ENCODE data around the gene ITGA1.
"Not testable (repeated sequence)": the region's sequence is repeated elsewhere in the genome, so short reads cannot be mapped to it uniquely, and the experiment has no call there.

Gene ITGA1

DNA sequence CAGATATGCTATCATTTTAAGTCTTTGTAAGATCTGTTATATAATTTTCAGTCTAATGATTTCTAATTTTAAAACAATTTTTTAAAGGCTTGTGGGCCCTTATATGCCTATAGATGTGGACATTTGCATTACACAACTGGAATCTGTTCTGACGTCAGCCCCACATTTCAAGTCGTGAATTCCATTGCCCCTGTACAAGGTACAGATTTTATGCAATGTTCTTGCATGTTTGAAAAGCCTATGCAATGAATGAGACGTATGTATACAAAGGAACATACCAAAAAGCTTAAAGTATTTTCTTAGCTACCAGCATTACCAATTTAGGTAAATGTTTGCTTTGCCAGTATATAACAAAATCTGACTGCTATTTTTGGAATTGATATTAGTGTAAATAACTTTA lies 77.2 kb downstream of the ITGA1 start:
- H3K9ac ChIP-seq (ENCODE audit: low read depth, low read length) = no peak overlapping the region
- H3K36me3 ChIP-seq (ENCODE audit: control insufficient read depth, insufficient read depth, low read length) = no peaks in the 10 kb centered on the region
- H3K9me3 ChIP-seq (ENCODE audit: control insufficient read depth, insufficient read depth, low read length) = no peaks in the 10 kb centered on the region
- H3K27ac ChIP-seq (ENCODE audit: low read depth, low read length) = no peak overlapping the region
- H3K4me1 ChIP-seq (ENCODE audit: control insufficient read depth, insufficient read depth, low read length) = no peaks in the 10 kb centered on the region
- no peak overlapping the region for H3K4me3 ChIP-seq (ENCODE audit: low read depth, low read length)
- H3K27me3 ChIP-seq (ENCODE audit: control insufficient read depth, insufficient read depth, low read length) = no peaks in the 10 kb centered on the region

DNA sequence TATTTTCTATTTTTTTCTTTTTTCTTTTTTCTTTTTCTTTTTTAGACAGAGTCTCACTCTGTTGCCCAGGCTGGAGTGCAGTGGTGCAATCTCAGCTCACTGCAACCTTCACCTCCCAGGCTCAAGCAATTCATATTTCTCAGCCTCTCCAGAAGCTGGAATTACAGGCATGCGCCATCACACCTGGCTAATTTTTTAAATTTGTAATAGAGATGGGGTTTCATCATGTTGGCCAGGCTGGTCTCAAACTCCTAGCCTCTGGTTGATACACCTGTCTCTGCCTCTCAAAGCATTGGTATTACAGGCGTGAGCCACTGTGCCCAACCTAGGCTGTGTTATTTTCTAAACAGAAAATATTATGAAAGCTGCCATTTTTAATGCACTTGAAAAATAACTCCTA lies 78.3 kb downstream of the ITGA1 start:
- not testable (repeated sequence) for H3K4me3 ChIP-seq (ENCODE audit: low read depth, low read length); H3K4me1 ChIP-seq (ENCODE audit: control insufficient read depth, insufficient read depth, low read length); H3K27ac ChIP-seq (ENCODE audit: low read depth, low read length); H3K9ac ChIP-seq (ENCODE audit: low read depth, low read length); H3K36me3 ChIP-seq (ENCODE audit: control insufficient read depth, insufficient read depth, low read length); H3K27me3 ChIP-seq (ENCODE audit: control insufficient read depth, insufficient read depth, low read length); H3K9me3 ChIP-seq (ENCODE audit: control insufficient read depth, insufficient read depth, low read length)

DNA sequence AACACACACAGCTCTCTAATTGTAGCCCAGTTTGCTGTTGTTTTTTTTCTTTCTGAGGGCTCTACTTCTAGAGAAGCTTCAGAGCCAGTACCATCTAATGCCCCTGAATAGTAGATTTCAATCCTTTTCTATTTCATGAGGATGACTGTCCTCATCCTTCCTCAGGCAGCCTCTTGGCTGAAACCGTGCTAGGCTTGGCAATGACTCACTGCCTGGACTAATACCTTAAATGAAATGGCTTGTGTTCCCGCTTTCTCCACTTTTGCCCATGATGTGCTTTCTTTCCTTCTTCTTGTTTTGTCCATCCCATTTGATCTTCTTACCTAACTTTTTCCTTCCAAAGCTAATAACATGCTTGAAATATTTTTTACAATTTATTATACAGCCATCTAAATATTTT lies 80.1 kb downstream of the ITGA1 start:
- Histone ChIP-seq H3K27ac (ENCODE audit: low read depth, low read length) (no peak overlapping the region), H3K4me1 (ENCODE audit: control insufficient read depth, insufficient read depth, low read length) (0 out of 2 replicates have a peak, but pooled peaks cover 4% of the 10 kb centered on the region), H3K27me3 (ENCODE audit: control insufficient read depth, insufficient read depth, low read length) (no peaks in the 10 kb centered on the region), H3K4me3 (ENCODE audit: low read depth, low read length) (no peak overlapping the region), H3K36me3 (ENCODE audit: control insufficient read depth, insufficient read depth, low read length) (no peaks in the 10 kb centered on the region), H3K9me3 (ENCODE audit: control insufficient read depth, insufficient read depth, low read length) (no peaks in the 10 kb centered on the region), H3K9ac (ENCODE audit: low read depth, low read length) (no peak overlapping the region)

DNA sequence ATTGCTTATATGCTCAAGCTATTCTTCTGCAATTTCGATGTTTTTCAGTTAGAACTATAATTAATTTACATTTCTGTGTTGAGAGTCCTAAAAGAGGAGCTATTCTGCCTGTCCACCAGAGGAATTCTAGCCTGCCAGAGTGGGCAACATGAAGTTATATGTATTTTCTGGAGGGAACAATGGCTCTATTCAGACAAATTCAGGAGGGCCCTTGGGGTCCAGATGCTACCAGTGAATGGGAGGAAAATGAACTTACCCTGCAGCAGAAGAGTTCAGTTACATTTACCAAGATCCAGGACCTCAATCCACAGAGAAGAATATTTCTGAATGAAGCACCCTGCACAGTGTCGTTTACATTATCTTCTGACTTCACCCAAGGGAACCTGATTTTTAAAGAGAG lies 80.7 kb downstream of the ITGA1 start:
- Histone ChIP-seq H3K4me3 (ENCODE audit: low read depth, low read length) (no peak overlapping the region), H3K36me3 (ENCODE audit: control insufficient read depth, insufficient read depth, low read length) (no peaks in the 10 kb centered on the region), H3K9ac (ENCODE audit: low read depth, low read length) (no peak overlapping the region), H3K9me3 (ENCODE audit: control insufficient read depth, insufficient read depth, low read length) (no peaks in the 10 kb centered on the region), H3K27me3 (ENCODE audit: control insufficient read depth, insufficient read depth, low read length) (no peaks in the 10 kb centered on the region), H3K4me1 (ENCODE audit: control insufficient read depth, insufficient read depth, low read length) (0 out of 2 replicates have a peak, but pooled peaks cover 4% of the 10 kb centered on the region), H3K27ac (ENCODE audit: low read depth, low read length) (no peak overlapping the region)

DNA sequence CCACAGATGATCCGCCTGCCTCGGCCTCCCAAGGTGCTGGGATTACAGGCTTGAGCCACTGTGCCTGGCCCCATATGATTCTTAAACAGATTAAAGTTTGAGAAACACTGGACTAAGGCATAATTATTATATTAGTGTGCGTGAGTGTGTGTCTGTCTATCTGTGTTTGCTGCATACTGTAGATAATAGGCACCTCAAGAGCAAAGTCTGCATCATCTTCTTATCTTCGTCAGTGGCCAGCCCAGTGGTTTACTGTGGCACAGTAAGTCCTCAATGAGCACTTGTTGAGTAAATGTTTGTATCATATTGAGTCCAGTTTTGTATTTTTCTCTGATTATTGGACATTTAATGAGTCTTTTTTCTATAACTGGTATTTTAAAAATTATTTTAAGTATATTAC lies 81.7 kb downstream of the ITGA1 start:
- Histone ChIP-seq H3K9me3 (ENCODE audit: control insufficient read depth, insufficient read depth, low read length) (no peaks in the 10 kb centered on the region), H3K27ac (ENCODE audit: low read depth, low read length) (no peak overlapping the region), H3K27me3 (ENCODE audit: control insufficient read depth, insufficient read depth, low read length) (no peaks in the 10 kb centered on the region), H3K4me3 (ENCODE audit: low read depth, low read length) (no peak overlapping the region), H3K36me3 (ENCODE audit: control insufficient read depth, insufficient read depth, low read length) (no peaks in the 10 kb centered on the region), H3K9ac (ENCODE audit: low read depth, low read length) (no peak overlapping the region), H3K4me1 (ENCODE audit: control insufficient read depth, insufficient read depth, low read length) (0 out of 2 replicates have a peak, but pooled peaks cover 4% of the 10 kb centered on the region)

DNA sequence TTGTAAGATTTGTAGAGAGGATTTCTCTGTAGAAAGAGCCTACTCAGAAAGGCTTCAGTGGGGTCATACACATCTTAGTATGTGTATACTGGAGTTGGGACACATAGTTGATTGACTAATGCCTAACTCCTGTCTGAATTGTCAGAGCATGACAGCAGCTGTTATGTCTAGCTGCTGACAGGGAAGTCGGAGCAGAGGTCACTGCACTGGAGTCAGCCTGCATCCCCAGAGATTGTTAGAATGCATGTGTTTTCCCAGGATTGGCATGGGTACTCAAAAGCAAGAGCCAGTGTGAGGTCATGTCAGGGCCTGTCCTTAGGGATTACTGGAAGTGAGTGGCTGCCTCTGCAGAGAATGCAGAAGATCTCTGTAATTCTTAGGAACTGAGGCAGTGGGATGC lies 82.7 kb downstream of the ITGA1 start:
- Histone ChIP-seq H3K4me1 (ENCODE audit: control insufficient read depth, insufficient read depth, low read length) (0 out of 2 replicates have a peak, but pooled peaks cover 4% of the 10 kb centered on the region), H3K27me3 (ENCODE audit: control insufficient read depth, insufficient read depth, low read length) (no peaks in the 10 kb centered on the region), H3K36me3 (ENCODE audit: control insufficient read depth, insufficient read depth, low read length) (no peaks in the 10 kb centered on the region), H3K9ac (ENCODE audit: low read depth, low read length) (no peak overlapping the region), H3K4me3 (ENCODE audit: low read depth, low read length) (no peak overlapping the region), H3K9me3 (ENCODE audit: control insufficient read depth, insufficient read depth, low read length) (no peaks in the 10 kb centered on the region), H3K27ac (ENCODE audit: low read depth, low read length) (no peak overlapping the region)

DNA sequence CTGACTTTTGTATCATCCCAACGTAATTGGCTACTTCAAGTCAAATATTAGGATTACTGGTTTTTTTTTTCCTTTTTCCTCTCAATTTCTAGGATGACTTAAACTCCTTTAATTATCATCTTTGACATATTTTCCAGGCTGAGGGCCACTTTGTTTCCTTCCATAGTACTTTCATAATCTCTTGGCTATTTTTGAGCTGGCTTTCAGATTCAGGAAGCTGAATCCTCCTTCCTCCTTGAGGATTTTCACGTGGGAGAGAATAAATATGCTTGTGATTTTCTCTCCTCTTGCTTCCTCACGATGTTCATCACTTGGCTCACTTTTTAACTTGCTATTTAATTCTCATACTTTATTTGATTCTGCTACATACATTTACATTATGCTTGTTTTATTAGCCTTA lies 88.1 kb downstream of the ITGA1 start:
- Histone ChIP-seq H3K4me1 (ENCODE audit: control insufficient read depth, insufficient read depth, low read length) (0 out of 2 replicates have a peak, but pooled peaks cover 2% of the 10 kb centered on the region), H3K9ac (ENCODE audit: low read depth, low read length) (no peak overlapping the region), H3K27me3 (ENCODE audit: control insufficient read depth, insufficient read depth, low read length) (no peaks in the 10 kb centered on the region), H3K27ac (ENCODE audit: low read depth, low read length) (no peak overlapping the region), H3K9me3 (ENCODE audit: control insufficient read depth, insufficient read depth, low read length) (no peaks in the 10 kb centered on the region), H3K4me3 (ENCODE audit: low read depth, low read length) (no peak overlapping the region), H3K36me3 (ENCODE audit: control insufficient read depth, insufficient read depth, low read length) (no peaks in the 10 kb centered on the region)

DNA sequence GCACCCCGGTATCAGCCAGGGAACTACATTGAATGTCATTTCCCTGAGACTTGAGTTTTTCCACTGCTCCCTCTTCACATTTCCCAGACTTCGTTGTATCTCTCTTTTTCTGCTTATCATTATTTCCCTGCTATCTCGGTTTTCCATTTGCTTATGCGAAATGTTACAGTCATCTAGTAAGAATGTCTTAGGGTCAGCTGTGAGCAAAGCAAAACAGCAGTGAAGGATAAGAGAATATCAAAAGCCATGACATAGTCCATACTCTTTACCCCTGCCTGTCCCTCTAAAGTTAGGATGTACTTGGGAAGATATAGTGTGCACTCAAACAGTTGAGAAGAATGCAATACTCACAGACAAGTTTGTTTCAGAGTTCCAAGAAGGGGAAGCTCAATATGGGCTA lies 88.7 kb downstream of the ITGA1 start:
- Histone ChIP-seq H3K27ac (ENCODE audit: low read depth, low read length) (no peak overlapping the region), H3K9me3 (ENCODE audit: control insufficient read depth, insufficient read depth, low read length) (no peaks in the 10 kb centered on the region), H3K36me3 (ENCODE audit: control insufficient read depth, insufficient read depth, low read length) (no peaks in the 10 kb centered on the region), H3K4me3 (ENCODE audit: low read depth, low read length) (no peak overlapping the region), H3K27me3 (ENCODE audit: control insufficient read depth, insufficient read depth, low read length) (no peaks in the 10 kb centered on the region), H3K9ac (ENCODE audit: low read depth, low read length) (no peak overlapping the region), H3K4me1 (ENCODE audit: control insufficient read depth, insufficient read depth, low read length) (no peaks in the 10 kb centered on the region)

DNA sequence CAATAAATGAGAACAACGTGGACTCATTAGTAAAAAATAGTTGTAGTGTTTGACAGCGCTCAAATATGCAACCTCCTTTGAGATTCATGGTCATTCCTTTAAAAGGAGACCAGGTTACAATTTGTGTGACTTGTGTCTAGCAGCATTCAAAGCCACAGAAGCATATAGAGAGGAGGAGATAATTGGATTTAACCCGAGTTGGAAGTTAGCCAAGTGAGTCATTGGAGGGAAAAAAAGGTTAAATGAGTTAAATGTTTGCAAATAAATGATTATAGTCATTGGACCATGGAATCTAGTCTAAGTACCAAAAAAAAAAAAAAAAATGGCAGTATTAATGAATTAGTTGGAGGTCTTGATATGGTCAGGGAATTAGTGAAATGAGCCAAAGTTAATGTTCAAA lies 90.9 kb downstream of the ITGA1 start:
- Histone ChIP-seq H3K27ac (ENCODE audit: low read depth, low read length) (no peak overlapping the region), H3K36me3 (ENCODE audit: control insufficient read depth, insufficient read depth, low read length) (no peaks in the 10 kb centered on the region), H3K9ac (ENCODE audit: low read depth, low read length) (no peak overlapping the region), H3K4me1 (ENCODE audit: control insufficient read depth, insufficient read depth, low read length) (no peaks in the 10 kb centered on the region), H3K4me3 (ENCODE audit: low read depth, low read length) (no peak overlapping the region), H3K9me3 (ENCODE audit: control insufficient read depth, insufficient read depth, low read length) (no peaks in the 10 kb centered on the region), H3K27me3 (ENCODE audit: control insufficient read depth, insufficient read depth, low read length) (no peaks in the 10 kb centered on the region)

DNA sequence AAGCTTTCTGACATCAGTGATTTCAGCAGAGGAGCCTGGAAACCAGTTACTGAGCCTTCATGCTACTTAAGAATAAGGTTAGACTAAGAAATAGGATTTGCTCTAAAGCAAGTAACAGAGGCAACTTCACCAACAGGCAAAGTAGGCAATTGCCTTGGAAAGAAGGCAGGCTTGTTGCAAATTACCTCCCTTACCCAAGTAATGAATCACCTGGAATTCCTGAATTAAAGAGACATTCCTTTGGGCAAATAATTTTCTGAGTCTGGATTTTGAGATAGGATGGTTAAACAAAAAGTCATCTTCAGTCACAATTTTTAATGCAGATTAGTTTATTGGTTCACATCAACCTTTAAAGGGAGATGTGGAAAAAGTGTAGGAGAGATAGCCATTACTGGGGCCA lies 92.8 kb downstream of the ITGA1 start:
- no peak overlapping the region for H3K9ac ChIP-seq (ENCODE audit: low read depth, low read length)

DNA sequence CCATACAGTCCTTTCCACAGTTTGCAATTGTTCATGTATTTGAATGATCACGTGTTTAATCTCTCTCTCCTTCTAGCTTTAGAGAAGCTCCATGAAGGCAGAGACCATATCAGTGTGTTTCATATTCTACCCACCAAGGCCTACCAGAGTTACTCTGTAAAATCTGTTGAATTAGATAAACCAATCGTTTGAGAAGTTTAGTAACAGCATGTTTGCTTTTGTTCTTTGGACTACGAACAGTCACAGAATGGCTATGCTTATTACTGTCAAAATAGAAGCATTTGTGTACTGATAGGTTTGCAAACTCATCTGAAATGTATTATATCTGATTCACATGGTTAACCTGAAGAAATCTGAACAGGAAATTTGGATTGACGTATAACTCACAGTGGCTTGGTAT lies 93.8 kb downstream of the ITGA1 start:
- Histone ChIP-seq H3K9ac (ENCODE audit: low read depth, low read length) (no peak overlapping the region), H3K36me3 (ENCODE audit: control insufficient read depth, insufficient read depth, low read length) (no peaks in the 10 kb centered on the region), H3K9me3 (ENCODE audit: control insufficient read depth, insufficient read depth, low read length) (no peaks in the 10 kb centered on the region), H3K27ac (ENCODE audit: low read depth, low read length) (no peak overlapping the region), H3K4me1 (ENCODE audit: control insufficient read depth, insufficient read depth, low read length) (no peaks in the 10 kb centered on the region), H3K4me3 (ENCODE audit: low read depth, low read length) (no peak overlapping the region), H3K27me3 (ENCODE audit: control insufficient read depth, insufficient read depth, low read length) (no peaks in the 10 kb centered on the region)

More for the DNA sequence above, 92.8 kb downstream of the ITGA1 start:
- Histone ChIP-seq H3K27ac (ENCODE audit: low read depth, low read length) (no peak overlapping the region), H3K27me3 (ENCODE audit: control insufficient read depth, insufficient read depth, low read length) (no peaks in the 10 kb centered on the region), H3K36me3 (ENCODE audit: control insufficient read depth, insufficient read depth, low read length) (no peaks in the 10 kb centered on the region), H3K4me1 (ENCODE audit: control insufficient read depth, insufficient read depth, low read length) (no peaks in the 10 kb centered on the region), H3K4me3 (ENCODE audit: low read depth, low read length) (no peak overlapping the region), H3K9me3 (ENCODE audit: control insufficient read depth, insufficient read depth, low read length) (no peaks in the 10 kb centered on the region)

DNA sequence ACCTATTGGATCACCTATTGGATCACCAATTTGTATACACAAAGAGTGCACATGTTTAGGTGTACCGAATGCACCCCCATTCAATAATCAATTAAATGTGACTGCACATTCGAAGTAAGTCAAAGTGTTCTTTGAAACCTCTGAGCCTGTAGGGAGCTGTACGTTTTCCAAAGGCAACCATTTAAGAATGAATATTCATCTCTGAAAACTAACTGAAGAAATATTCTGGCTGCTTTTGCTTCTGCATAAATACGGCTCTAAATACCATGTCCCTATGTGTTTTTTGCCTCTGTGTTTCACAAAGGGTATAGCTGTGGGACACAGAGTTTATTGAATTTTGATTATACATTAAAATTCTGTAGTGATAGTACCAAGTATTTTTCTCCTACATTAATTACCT lies 95.4 kb downstream of the ITGA1 start:
- no peaks in the 10 kb centered on the region for H3K4me1 ChIP-seq (ENCODE audit: control insufficient read depth, insufficient read depth, low read length)
- H3K4me3 ChIP-seq (ENCODE audit: low read depth, low read length) = no peak overlapping the region
- no peak overlapping the region for H3K27ac ChIP-seq (ENCODE audit: low read depth, low read length)
- no peaks in the 10 kb centered on the region for H3K36me3 ChIP-seq (ENCODE audit: control insufficient read depth, insufficient read depth, low read length)
- no peak overlapping the region for H3K9ac ChIP-seq (ENCODE audit: low read depth, low read length)
- no peaks in the 10 kb centered on the region for H3K9me3 ChIP-seq (ENCODE audit: control insufficient read depth, insufficient read depth, low read length)
- no peaks in the 10 kb centered on the region for H3K27me3 ChIP-seq (ENCODE audit: control insufficient read depth, insufficient read depth, low read length)

Measured in HUES48 (cell line).